ENCODE data around the gene FAM20C.

DNA sequence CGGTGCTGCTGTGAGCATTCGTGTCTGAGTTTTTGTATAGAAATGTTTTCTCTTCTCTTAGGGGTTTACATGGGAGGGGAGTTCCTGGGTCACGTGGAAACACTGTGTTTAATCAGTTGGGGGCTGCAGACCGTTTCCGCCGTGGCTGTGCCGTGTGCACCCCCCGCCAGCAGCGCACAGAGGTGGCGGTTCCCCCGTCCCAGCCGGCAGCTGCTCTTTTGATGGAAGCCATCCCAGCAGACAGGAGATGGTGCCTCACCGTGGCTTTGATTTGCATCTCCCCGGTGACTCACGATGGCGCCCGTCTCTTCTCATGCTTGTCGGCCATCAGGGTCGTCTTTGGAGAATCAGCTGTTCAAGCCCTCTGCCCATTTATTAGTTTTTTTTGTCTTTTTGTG lies 62.7 kb downstream of the FAM20C start:
- no peak for TF ChIP-seq EP300 (IDR thresholded peaks at IDR 0.05)
- TF ChIP-seq, protein P1, sequence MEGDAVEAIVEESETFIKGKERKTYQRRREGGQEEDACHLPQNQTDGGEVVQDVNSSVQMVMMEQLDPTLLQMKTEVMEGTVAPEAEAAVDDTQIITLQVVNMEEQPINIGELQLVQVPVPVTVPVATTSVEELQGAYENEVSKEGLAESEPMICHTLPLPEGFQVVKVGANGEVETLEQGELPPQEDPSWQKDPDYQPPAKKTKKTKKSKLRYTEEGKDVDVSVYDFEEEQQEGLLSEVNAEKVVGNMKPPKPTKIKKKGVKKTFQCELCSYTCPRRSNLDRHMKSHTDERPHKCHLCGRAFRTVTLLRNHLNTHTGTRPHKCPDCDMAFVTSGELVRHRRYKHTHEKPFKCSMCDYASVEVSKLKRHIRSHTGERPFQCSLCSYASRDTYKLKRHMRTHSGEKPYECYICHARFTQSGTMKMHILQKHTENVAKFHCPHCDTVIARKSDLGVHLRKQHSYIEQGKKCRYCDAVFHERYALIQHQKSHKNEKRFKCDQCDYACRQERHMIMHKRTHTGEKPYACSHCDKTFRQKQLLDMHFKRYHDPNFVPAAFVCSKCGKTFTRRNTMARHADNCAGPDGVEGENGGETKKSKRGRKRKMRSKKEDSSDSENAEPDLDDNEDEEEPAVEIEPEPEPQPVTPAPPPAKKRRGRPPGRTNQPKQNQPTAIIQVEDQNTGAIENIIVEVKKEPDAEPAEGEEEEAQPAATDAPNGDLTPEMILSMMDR (IDR thresholded peaks at IDR 0.05) = no peak

Data from upper lobe of left lung (tissue), 4 donors.